HG03354 (cell line): ENCODE data around the gene CTDP1.

ENCODE experiments used
- ATAC-seq: cut with Tn5 transposase; IDR thresholded peaks from one replicate; pipeline ENCODE4 v1.9.1; 2021; ENCODE audit warnings: mild to moderate bottlenecking; ENCODE audit not compliant: unreplicated experiment, poor library complexity, severe bottlenecking

The CTDP1 gene

DNA sequence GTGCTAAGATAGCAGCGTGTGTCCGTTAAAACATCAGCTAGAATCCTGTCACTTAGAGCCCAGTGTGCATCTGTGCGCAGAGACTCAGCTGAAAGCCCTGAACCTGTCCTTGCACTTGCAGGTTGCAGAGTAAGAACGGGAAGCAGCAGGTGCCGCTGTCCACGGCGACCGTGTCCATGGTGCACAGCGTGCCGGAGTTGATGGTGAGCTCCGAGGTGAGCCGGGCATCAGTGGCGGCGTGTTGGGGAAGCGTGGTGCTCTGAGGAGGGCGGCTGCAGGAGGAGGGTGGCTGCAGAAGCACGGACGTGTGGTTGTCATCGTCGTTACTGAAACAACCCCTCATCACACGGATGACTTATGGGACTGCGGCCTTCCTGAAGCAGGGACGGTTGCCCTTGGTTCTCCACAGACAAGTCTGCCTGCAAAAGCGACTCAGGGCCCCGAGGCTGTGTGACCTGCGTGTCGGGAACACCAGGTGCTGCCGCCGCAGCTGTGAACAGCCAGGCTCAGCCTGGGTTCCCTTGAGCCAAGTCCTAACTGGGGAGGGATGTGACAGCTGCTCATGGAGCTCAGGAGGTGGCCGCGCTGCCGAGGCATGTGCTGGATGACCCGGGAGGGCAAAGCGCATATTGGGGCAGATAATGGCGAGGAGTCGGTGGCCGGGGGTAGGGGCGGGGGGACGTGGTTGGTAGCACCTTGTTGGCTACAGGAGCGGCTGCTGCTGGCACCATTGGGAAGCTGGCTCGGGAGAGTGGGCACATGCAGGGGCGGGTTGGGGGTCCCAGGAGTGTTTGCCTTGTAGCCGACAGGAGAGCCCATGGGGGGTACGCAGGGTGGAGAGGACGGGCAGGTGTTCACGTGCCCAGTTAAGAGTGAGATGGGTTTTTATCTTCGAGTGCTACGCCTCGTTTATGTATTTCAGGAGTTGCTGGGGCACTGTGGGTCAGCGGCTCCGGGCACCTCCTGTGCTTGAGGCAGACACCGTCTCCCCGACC, 16.6 kb downstream of the CTDP1 start:
- no peak for ATAC-seq

DNA sequence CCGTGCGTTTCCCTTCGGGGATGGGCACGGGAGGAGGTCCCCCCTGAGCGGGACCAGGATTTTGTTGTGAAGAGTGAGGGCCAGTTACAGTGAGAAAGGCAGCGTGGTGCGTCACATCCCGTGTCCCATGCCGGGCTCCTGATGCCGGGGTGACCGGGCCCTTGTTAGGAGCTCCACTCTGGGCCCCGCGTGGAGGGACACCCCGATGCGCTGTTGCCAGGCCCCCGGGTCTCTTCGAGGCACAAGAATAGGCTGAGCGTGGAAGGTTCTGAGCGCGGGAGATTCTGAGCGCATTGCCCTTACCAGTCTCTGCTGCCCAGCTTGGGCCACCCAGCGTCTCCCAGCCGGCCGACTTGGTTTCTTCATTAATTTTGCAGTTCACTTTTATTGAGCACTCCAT, 17.6 kb downstream of the CTDP1 start:
- ATAC-seq = no peak

DNA sequence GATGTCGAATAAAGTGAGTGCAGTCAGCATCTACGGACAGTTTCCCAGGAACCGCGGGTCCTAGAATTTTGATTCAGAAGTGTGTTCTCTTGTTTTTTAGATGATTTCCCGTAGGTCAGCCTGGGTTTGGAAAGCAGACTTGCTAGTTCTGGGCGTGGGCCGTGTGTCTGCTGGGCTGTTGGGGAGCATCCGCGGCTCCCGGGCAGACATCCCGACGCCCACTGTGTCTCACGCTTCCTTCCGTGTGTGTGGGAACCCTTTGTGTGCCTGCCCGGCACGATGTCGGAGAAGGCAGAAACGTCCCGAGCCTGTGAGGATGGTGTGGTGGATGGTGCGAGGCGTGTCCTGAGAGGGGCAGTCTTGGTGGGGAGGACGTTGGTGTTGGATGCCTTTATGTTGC, 18.4 kb downstream of the CTDP1 start:
- no peak for ATAC-seq

DNA sequence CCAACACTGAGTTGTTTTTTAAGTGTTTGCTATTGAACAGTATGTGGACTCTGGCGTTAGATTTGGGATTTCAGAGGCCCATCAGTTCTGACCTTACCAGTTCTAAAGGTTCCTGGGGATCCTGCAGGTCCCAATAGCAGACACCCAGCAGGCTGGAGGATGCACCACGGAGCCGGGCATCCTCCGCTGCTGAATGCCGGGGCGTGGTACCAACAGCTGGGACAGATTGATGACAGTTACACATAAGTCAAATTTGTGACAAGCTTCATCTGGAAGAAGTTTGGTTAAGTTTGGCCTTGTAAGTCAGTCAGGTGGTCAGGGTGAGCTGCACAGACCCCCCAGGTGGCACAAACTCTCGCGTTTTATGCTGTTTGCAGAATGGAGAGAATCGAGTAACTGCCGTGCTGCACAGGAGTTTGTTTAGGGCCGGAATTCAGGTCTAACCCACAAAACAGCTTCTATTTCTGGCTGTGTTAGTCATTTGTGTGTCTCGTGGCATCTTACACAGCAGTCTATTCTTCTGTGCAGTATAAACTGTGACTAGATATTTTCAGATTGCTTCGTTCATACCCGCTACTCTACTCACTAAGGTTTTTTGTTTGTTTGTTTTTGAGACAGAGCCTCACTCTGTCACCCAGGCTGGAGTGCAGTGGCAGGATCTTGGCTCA, 19.2 kb downstream of the CTDP1 start:
- no peak for ATAC-seq

DNA sequence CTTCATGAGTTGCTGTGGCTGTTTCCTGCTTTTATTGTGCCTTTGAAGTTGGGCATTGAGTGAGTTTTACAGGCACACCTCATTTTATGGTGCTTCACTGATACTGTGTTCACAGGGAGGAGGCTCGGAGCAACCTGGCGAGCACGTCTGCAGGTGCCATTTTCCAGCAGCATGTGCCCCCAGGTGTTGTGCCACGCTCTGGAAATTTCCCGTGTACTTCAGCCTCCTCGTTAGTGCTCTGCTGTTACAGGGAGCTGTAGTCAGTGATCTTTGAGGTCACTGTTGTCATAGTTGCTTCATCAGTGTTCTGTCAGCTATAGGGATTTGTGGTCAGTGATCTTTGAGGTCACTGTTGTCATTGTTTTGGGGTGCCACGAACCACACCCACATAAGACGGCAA, 20.1 kb downstream of the CTDP1 start:
- no peak for ATAC-seq

DNA sequence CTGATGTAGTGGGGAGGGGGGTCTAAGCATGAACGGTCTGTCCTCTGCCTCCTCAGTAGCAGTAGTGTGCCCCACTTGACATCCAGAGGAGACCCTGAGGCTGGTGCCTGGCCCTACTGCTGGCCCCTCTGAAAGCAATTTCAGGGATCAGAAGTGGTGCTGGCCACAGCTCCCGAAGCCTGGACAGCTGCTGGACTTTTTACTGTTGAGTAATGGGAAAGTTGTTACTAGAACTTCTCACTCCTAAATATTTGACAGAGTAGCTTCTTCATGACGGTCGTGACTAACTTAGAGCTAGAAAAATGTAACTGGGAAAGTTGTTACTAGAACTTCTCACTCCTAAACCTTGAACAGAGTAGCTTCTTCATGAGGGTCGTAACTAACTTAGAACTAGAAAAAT, 23.3 kb downstream of the CTDP1 start:
- no peak for ATAC-seq

DNA sequence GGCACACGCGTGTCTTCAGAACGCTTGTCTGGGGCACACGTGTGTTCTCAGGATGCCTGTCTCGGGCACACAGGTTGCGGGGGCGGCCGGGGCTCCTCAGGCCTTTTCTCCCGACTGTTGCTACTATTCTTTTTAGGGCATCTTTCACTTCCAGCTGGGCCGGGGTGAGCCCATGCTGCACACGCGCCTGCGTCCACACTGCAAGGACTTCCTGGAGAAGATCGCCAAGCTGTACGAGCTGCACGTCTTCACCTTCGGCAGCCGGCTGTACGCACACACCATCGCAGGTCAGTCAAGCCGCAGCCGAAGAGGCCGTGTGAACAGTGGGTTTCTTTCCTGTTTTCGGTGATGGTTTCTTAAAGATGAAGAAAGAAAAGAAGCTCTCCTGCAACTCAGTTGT, 25.0 kb downstream of the CTDP1 start:
- ATAC-seq = no peak

DNA sequence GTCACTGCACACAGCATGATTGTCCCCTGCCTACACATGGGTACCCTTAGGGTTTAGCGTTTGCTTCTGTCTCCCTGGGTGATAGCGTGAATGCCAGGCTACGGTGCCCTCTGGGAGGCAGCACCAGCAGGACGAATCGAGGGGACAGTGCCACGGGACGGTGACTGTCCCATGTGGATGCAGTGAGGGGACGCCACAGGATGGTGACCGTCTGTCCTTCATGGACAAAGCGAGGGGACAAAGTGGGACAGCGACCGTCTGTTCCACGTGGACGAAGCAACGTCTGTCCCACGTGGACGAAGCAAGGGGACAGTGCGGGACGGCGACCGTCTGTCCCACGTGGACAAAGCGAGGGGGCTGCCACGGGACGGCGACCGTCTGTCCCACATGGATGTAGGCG, 25.7 kb downstream of the CTDP1 start:
- ATAC-seq = no peak

DNA sequence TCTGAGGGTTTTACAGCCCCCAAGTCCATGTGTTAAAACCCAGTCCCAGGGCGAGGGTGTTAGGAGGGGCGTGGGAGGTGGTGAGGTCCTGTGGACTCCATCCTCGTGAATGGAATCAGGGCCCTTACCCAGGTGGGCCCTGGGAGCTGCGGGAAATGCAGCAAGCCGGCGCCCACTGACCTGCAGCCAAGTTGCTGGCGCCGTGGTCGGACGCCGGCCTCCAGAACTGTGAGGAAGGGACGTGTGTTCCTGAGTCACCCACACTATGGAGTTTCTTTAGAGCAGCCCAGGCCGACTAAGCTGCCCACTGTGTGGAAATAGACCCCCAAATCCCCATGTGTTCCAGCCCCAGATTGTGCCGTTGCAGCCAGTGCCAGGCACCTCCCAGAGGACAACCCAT, 26.4 kb downstream of the CTDP1 start:
- ATAC-seq = no peak

DNA sequence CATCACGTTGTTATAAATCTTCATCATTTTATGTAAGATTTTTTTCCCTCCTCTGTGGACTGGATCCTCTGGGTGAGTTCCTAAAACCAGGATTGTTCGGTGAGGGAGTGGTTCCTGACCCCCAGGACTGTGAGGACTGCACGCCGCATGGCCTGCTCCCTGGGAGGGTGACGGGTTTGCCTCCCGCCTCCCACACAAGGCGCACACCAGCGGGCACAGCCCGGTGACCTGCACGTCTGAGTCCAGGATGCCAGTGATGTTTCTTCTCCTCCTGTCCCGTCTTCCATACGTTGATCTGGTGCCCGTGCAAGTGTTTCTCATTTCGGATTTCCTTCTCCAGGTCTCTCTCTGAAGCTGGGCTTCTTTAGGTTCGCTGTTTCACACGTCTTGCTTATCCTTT, 27.1 kb downstream of the CTDP1 start:
- no peak for ATAC-seq

DNA sequence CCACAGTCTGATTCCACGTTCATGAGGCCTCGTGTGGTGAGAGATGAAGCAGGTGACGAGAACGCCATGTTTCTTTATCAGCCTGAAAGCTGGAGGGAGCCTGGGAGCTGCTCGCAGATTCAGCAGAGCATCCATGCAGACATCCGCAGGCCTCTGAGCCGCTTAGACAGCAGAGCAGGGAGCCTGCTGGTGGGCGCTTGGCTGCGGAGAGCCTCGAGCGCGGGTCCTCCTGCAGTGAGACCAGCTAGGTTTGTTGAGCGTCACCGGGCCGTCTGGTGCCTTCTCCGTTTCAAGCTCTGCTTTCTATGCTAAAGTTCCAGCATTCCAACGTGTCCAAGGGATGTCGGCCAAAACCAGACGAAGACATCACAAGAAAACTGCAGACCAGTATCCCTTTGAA, 27.6 kb downstream of the CTDP1 start:
- no peak for ATAC-seq

DNA sequence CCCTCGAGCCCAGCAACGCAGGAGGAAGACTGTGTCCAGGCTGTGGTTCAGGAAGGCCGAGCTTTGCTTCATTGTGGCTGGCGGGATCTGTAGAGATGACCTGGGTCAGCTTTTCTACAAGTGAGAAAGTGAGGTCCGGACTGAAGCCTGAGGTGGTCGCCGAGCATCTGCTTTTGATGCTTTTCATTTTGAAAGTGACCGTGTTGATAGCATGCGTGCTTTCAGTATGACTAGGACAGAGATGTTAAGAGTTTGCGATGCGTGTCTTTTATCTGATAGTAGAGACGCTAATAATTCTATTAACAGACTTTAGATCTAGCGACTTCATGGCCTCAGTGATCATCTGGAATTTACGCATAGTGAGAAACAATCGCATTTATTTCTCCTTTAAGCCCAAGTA, 28.1 kb downstream of the CTDP1 start:
- no peak for ATAC-seq

DNA sequence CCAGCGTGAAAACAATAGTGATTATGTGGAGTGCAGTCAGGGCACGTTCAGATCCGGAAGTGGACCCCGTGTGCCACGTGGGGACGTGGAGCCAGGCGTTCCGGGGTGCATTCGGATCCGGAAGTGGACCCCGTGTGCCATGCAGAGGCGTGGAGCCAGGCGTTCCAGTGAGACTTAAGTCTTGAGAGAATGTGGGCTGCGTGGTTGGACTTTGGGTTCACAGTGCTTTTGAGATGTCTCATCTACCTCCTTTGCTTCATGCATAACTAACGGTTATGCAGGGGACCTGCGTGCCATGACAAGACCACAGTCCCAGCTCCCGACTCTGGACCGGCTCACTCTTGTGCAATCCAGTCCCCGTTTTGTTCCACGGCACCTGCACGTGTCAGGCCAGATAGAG, 28.8 kb downstream of the CTDP1 start:
- ATAC-seq = no peak

DNA sequence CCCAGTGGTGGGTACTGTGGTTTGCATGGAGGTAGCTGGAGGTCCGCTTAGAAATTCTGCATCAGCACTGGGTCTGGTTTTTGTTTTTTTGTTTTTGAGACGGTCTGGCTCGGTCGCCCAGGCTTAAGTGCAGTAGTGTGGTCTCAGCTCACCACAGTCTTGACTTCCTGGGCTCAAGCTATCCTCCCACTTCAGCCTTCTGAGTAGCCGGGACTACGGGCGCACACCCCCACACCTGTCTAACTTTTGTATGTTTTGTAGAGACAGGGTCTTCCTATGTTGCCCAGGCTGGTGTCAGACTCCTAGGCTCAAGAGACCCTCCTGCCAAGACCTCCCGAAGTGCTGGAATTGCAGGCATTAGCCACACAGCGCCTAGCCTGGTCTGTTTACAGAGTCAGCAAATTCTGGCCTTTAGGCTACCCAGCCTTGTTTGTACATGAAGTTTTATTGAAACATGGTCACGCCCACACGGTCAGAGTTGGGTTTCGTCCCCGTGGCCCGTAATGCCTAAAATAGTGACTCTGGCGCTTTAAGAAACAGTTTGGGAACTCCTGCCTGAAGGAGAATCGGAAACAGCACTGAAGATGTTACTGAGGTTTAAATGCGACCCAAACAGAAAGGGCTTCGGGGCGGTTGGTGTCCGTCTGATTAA, 32.7 kb downstream of the CTDP1 start:
- no peak for ATAC-seq

DNA sequence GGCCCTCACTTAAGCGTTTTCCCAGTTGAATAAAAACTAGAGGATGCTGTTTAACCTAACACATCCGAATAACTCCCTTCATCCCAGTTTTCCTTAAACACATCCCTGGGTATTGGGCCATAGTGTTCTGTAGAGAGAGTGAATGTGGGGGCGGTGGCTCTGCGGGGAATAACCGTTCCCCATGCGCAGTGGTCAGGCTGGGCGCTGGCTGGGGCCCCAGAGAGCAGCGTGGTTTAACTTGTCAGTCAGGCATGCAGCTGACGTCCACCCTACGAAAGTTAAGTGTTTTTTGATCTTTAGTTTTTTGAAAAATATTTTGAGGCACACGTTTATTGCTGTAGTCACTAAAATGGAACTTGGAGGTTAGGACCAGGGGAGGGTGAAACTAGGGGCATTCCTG, 33.7 kb downstream of the CTDP1 start:
- no peak for ATAC-seq

DNA sequence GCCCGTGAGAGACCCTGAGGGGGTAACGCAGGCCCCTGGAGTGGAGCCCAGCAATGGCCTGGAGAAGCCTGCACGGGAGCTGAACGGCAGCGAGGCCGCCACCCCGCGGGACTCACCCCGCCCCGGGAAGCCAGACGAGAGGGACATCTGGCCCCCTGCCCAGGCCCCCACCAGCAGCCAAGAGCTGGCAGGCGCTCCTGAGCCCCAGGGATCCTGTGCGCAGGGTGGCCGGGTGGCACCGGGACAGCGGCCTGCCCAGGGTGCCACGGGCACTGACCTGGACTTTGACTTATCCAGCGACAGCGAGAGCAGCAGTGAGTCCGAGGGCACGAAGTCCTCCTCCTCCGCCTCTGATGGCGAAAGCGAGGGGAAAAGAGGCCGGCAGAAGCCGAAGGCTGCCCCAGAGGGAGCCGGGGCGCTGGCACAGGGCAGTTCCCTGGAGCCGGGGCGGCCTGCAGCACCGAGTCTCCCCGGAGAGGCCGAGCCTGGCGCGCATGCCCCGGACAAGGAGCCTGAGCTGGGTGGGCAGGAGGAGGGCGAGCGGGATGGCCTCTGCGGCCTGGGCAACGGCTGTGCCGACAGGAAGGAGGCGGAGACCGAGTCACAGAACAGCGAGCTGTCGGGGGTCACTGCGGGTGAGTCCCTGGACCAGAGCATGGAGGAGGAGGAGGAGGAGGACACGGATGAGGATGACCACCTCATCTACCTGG, 35.1 kb downstream of the CTDP1 start:
- ATAC-seq = no peak

DNA sequence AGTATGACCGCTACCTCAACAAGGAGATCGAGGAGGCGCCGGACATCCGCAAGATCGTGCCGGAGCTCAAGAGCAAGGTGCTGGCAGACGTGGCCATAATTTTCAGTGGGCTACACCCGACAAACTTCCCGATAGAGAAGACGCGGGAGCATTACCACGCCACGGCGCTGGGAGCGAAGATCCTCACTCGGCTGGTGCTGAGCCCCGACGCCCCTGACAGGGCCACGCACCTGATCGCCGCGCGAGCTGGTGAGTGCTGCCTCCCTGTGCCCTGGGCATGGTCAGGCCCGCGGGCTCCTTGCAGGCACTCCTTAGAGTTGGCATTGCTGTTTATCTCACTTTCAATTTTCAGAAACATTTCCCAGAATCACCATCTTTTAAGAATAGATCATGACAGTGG, 35.7 kb downstream of the CTDP1 start:
- no peak for ATAC-seq

DNA sequence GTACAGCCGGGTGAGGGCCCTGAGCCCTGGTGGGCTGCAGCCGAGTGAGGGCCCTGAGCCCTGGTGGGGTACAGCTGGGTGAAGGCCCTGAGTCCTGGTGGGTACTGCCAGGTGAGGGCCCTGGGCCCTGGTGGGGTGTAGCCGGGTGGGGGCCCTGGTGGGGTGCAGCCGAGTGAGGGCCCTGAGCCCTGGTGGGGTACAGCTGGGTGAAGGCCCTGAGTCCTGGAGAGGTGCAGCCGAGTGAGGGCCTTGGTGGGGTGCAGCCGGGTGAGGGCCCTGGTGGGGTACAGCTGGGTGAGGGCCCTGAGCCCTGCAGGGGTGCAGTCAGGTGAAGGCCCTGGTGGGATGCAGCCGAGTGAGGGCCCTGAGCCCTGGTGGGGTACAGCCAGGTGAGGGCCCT, 37.5 kb downstream of the CTDP1 start:
- no peak for ATAC-seq

DNA sequence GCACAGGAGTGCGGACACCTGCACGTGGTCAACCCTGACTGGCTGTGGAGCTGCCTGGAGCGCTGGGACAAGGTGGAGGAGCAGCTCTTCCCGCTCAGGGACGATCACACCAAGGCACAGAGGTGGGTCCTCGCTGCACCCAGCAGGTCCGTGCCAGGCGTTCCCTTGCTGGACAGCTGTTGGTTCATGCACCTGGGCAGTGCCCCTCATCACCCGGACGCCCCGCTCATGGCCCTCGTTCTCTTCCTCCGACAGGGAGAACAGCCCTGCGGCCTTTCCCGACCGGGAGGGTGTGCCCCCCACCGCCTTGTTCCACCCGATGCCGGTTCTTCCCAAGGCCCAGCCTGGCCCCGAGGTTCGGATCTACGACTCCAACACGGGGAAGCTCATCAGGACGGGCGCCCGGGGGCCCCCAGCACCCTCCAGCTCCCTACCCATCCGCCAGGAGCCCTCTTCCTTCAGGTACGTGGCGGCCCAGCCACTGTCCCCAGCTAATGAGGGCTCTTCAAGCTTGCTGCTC, 38.0 kb downstream of the CTDP1 start:
- no peak for ATAC-seq

DNA sequence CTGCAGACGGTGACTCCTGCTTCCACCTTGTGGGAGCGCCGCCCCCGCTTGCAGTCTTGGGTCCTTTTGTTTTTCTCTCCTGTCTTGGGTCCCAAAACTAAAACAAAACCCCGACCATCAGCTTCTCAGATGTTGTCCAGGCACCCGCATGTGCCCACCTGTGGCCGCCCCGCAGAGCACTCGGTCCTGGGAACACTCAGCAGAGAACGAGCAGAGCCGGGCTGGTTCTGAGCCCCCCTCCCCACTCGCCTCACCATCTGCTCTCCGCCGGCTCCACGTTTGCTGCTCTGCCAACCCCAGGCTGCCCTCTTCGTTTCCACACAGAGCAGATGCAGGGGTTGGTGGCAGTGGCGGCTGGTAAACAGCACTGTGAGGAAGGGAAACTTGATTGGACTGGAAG, 38.5 kb downstream of the CTDP1 start:
- ATAC-seq = no peak
